IPS DF 4.7 (cell line): ENCODE results near the gene TMEM147.
A peak's percentile ranks its signal among the peaks of the same experiment; 100 is the strongest.
"Not testable (repeated sequence)": the region's sequence is repeated elsewhere in the genome, so short reads cannot be mapped to it uniquely, and the experiment has no call there.

Source experiments
- DNase-seq: peaks from one replicate; pipeline ENCODE4 v3.0.0-alpha.2; 2013; ENCODE audit warnings: low spot score; ENCODE audit errors: extremely low read depth

The TMEM147 gene

DNA sequence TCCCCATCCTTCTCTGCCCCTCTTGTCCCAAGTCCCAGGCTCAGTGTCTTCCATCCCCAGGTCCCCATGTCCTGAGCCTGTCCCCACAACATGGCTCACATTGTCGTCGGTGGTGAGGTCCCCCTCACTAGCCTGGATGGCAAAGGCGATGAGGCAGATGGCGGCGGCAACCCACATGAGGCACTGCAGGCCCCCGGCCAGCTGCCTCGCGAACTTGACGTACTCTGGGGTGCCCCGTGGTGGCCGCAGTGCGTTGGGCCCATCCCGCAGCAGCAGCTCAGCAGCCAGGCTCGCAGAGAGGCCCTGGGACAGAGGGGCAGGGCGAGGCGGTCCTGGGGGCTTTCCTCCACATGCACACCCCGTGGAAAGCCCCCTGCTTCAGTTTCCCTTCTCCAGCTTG, 16.9 kb downstream of the TMEM147 start:
- no peak for DNase-seq

DNA sequence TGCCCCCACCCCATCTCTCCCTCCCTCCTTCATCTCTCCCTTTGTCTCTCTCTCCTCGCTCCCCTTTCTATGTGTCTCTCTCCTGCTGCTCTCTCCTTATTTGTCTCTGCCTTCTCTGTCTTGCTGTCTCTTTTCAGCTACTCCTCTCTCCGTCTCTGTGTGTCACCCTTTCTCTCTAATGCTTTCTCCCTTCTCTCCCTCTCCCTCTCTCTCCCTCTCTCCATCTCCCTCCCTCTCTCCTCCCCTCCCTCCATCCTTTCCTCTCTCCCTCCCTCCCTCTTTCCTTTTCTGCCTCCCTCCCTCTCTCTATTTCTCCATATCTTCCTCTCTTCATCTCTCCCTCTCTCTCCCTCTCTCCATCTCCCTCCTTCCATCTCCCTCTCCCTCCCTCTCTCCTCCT, 17.4 kb downstream of the TMEM147 start:
- no peak for DNase-seq

- no peak for DNase-seq
These were observed 17.9 kb downstream of the TMEM147 start, which contains the start of gene ATP4A for GRCh38 chr19:35563207-35563829. TSS of gene ATP4A (minus strand) at chr19:35563658. CDS start at chr19:35563629, 29 bp downstream.

DNA sequence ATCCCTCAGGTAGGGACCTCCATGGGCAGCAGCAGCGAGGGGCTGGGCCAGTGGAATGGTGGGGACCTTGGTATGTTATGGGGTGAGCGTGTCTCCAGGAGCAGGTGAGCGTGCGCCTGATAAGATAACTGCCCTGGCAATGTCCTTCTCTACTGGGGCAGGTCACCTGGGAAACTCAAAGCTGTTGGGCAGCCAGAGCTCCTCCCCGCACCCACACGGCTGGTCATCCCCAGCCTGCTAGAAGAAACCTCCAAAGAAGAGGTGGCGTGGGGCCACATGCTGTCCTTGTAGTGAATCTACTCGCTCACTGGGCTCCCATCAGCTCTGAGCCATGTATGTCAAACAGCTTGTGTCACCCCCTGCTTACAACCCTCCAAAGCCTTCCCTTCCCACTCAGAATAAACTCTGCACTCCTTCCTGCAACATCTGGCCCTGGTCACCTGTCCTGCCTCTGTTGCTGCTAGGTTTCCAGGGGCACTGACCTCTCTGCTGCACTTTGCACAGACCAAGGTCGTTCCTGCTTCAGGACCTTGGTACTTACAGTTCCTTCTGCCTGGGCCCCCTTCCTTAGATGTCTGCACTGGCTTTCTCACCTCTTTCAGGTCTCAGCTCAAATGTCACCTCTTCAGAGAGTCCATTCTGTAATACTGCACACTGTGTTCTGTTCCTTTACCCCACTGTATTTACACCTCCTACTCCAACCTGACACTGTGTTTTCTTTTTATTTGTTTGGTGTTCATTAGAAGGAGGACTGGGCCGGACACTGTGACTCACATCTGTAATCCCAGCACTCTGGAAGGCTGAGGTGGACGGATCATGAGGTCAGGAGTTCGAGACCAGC, 19.8 kb downstream of the TMEM147 start:
- DNase-seq, result no peak

DNA sequence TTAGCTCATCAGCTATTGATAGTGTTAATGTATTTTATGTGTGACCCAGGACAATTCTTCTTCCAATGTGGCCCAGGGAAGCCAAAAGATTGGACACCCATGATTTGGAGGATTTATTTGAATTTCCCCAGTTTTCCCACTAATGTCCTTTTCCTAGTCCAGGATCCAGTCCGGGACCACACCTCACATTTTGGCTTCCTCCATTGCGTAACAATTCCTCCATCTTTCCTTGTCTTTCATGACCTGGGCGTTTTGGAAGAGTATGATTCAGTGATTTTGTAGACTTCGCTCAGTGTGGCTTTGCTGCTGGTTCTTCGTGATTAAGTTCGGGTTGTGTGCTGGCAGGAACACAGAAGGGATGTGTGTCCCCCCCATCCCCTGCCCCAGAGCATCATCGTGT, 21.3 kb downstream of the TMEM147 start:
- no peak for DNase-seq

GRCh38 chr19:35569281-35569781, 23.9 kb downstream of the TMEM147 start:
- DNase-seq, result no peak

DNA sequence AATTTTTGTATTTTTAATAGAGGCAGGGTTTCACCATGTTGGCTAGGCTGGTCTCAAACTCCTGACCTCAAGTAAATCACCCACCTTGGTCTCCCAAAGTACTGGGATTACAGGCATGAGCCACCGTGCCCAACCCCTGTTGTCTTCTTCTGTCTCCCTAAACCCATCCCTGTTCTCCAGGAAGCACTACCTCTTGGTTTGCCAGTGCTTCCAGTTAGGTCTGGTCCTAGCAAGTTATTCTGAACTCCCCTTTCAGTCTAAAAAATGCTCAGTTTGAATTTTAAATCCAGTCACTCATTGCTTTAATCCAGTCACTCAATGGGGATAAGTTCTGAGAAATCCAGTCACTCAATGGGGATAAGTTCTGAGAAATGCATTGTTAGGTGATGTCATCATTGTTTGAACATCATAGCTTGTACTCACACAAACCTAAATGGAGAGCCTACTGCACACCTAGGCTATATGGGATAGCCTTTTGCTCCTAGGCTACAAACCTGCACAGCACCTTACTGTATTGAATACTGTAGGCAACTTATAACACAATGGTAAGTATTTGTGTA, 26.1 kb downstream of the TMEM147 start:
- no peak for DNase-seq

DNA sequence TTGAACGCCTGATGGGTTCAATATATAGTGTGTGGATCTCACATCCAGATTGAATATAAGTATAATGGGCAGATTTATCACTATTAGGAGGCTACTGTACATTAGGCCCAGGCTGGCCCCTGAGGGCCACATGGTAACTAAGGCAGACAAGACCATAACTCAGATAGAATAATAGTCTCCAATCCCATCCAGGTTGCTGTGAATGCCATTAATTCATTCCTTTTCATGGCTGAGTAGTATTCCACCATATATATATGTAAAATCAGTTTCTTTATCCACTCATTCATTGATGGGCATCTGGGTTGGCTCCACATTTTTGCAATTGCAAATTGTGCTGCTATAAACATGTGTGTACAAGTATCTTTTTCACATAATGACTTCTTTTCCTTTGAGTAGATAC, 32.5 kb downstream of the TMEM147 start:
- DNase-seq, result no peak

DNA sequence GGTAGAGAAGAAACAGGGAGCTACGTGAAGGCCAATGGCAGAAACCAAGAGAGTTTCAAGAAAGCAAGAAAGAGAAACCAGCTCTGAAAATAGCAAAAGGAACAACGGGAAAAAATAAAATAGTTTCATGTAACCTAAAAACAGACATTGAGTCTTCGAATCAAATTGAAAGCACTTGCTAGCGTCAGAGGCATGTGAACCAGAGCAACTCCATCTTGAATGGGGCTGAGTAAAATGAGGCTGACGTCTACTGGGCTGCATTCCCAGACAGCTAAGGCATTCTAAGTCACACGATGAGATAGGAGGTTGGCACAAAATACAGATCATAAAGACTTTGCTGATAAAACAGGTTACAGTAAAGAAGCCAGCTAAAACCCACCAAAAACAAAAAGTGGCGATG, 33.3 kb downstream of the TMEM147 start:
- DNase-seq, result no peak

DNA sequence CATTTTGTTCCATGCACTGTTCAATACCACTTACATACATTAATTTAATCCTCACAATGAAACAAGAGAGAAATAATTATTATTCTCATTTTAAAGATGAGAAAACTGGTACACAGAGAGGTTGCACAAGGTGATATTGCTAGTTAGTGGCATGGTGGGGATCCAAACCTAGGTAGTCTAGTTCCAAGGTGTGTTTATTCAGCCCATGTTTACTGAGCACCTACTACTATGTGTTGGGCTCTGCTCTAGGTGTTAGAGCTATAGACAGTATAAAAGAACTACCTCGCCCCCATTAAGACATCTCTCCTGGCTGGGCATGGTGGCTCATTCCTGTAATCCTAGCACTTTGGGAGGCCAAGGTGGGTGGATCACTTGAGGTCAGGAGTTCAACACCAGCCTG, 37.3 kb downstream of the TMEM147 start:
- no peak for DNase-seq

DNA sequence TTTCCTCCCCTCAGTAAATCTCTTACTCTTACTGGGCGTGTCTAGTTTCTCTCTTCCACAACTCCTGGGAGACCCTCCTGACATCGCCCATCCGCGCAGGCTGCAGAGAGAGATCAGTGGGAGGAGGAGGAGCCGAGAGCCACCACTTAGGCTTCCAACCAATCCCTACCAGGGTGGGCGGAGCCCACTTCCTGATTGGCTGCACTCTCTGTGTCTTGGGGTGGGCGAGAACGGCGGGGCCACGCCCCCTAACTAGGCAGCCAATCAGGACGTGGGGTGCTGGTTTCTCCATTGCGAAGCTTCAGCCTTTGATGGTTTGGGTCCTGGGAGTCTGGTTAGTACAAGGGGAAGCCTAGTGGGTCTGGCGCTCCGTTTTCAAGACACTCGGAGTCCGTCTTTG, 40.4 kb downstream of the TMEM147 start, which contains the start of gene PMIS2:
Gene PMIS2, plus strand, starts transcription at position 326 of the 400 bp plus-strand sequence. CDS start 87 bp downstream, outside the sequence.
- DNase-seq, result peak; percentile 28

DNA sequence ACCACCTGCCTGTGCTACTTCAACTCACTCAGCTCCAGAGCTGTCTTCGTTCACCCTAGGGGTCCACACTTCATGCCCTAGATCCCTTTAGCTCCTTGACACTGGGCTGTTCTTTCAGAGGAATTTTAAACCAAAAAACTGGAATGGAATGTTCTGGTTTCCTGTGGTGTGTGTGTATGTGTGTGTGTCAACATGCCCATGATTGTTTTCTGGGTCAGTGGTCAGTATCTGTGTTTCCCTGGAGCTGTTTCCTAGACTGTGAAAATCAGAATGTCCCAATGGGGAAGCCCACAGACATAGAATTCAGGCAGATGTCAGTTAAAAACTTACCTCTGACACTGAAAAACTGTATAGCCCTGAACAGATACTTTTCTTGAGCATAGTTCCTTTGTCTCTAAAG, 41.9 kb downstream of the TMEM147 start:
- no peak for DNase-seq

DNA sequence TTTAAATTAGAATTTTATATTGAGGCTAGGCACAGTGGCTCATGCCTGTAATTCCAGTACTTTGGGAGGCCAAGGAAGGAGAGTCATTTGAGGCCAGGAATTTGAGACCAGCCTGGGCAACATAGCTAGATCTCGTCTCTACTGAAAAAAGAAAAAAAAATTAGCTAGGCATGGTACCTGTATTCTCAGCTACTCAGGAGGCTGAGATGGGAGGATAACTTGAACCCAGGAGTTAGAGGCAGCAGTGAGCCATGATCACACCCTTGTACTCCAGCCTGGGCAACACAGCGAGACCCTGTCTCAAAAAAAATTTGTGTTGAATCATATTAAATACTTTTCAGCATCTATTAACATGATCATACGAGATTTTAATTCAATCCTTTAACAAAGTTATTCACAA, 45.4 kb downstream of the TMEM147 start:
- DNase-seq, result no peak

DNA sequence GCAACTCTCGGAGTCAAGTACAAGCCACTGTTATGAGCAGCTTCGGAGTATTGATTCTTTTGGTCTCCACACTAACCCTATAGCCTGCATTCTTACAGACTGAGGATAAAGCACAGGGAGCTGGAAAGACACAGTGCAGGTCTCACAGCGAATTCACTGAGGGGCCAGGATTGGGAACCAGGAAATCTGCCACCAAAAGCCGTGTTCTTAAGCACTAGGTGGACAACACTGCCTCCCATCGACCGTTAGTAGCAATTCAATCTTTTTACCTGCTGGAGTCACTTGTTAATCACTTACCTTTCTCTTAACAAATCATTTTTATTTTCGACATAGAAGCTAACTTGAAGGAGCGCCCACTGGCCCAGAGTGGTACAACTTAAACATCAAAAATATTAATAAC, 46.8 kb downstream of the TMEM147 start:
- DNase-seq, result peak; percentile 66

DNA sequence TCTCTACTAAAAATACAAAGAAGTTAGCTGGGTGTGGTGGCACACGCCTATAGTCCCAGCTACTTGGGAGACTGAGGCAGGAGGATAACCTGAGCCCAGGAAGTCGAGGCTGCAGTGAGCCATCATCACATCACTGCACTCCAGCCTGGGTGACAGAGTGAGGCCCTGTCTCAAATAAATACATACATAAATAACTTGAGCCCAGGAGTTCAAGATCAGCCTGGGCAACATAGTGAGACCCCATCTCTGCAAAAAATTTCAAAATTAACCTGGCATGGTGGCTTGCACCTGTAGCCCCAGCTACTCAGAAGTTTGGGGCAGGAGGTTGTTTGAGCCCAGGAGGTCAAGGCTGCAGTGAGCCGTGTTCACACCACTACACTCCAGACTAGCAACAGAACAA, 49.6 kb downstream of the TMEM147 start:
- not testable (repeated sequence) for DNase-seq

GRCh38 chr19:35595928-35596327, 50.5 kb downstream of the TMEM147 start:
- no peak for DNase-seq

DNA sequence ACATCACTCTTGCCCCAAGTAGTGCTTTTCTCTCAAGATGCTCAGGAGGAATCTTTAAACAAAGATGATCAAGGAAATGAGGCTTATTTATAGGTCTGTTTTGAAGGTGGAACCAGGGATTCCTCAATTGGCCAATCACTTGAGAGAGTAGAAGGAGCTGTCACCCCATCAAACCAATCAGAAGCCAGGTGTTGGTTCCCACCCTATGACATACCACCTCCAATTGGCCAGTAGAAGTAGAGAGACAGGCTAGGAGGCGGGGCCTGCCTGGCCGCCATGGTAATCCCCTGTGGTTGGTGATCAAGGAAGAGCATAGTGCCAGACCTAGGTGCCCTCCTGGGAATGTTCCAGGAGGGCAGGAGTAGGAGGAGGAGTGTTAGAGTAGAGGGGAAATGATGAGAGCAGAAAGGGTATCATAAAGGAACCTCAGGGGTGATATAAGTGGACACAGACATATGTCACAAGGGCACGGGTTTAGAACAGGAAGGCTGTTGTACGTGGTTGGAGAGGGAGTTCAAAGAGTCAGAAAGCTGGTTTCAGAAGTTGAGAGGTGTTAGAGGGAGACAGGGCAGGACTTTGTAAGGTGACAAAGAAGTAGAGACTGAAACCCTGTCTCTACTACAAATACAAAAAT, 51.1 kb downstream of the TMEM147 start:
- no peak for DNase-seq
